ENCODE measurements around the gene SUMF1.

The SUMF1 gene

GRCh38 chr3:4507024-4507596 lies 40.0 kb upstream of the SUMF1 start:
- TF ChIP-seq RAD21 (IDR thresholded peaks at IDR 0.05; ENCODE audit: low read depth), result no peak
- no peak for TF ChIP-seq NFIC (IDR thresholded peaks at IDR 0.05)
- no peak for TF ChIP-seq YY1 (IDR thresholded peaks at IDR 0.05; ENCODE audit: low read depth)
- no peak for TF ChIP-seq REST (IDR thresholded peaks at IDR 0.05; ENCODE audit: low read depth)
- TF ChIP-seq TAF1 (IDR thresholded peaks at IDR 0.05; ENCODE audit: low read depth), result no peak
- TF ChIP-seq CREB1 (IDR thresholded peaks at IDR 0.05; ENCODE audit: low read depth), result no peak
- TF ChIP-seq EGR1 (IDR thresholded peaks at IDR 0.05), result no peak

- TF ChIP-seq CEBPB (IDR thresholded peaks at IDR 0.05), result no peak
- no peak for TF ChIP-seq RAD21 (IDR thresholded peaks at IDR 0.05; ENCODE audit: low read depth)
- TF ChIP-seq TAF1 (IDR thresholded peaks at IDR 0.05; ENCODE audit: low read depth), result no peak
- no peak for TF ChIP-seq ZBTB7A (IDR thresholded peaks at IDR 0.05; ENCODE audit: low read depth)
- no peak for TF ChIP-seq USF1 (IDR thresholded peaks at IDR 0.05)
- TF ChIP-seq TCF12 (IDR thresholded peaks at IDR 0.05; ENCODE audit: low read depth), result no peak
- no peak for TF ChIP-seq CREB1 (IDR thresholded peaks at IDR 0.05; ENCODE audit: low read depth)
- no peak for TF ChIP-seq TEAD4 (IDR thresholded peaks at IDR 0.05)
- no peak for TF ChIP-seq EP300 (IDR thresholded peaks at IDR 0.05; ENCODE audit: borderline replicate concordance)
- TF ChIP-seq FOXM1 (IDR thresholded peaks at IDR 0.05; ENCODE audit: borderline replicate concordance, low read depth), result no peak
- TF ChIP-seq MAX (IDR thresholded peaks at IDR 0.05), result no peak
- no peak for TF ChIP-seq YY1 (IDR thresholded peaks at IDR 0.05; ENCODE audit: low read depth)
- TF ChIP-seq NFIC (IDR thresholded peaks at IDR 0.05), result no peak
- TF ChIP-seq EGR1 (IDR thresholded peaks at IDR 0.05), result no peak
- no peak for TF ChIP-seq REST (IDR thresholded peaks at IDR 0.05; ENCODE audit: low read depth)
Measured at GRCh38 chr3:4506559-4507023, 39.5 kb upstream of the SUMF1 start.

- TF ChIP-seq CREB1 (IDR thresholded peaks at IDR 0.05; ENCODE audit: low read depth), result no peak
Measured at GRCh38 chr3:4505688-4506558, 38.9 kb upstream of the SUMF1 start.

GRCh38 chr3:4504340-4505261 lies 37.5 kb upstream of the SUMF1 start:
- TF ChIP-seq EGR1 (IDR thresholded peaks at IDR 0.05) (no peak), RAD21 (IDR thresholded peaks at IDR 0.05; ENCODE audit: low read depth) (no peak), TEAD4 (IDR thresholded peaks at IDR 0.05) (no peak), CREB1 (IDR thresholded peaks at IDR 0.05; ENCODE audit: low read depth) (no peak), NFIC (IDR thresholded peaks at IDR 0.05) (no peak), CEBPB (IDR thresholded peaks at IDR 0.05) (no peak), YY1 (IDR thresholded peaks at IDR 0.05; ENCODE audit: low read depth) (no peak), TAF1 (IDR thresholded peaks at IDR 0.05; ENCODE audit: low read depth) (no peak), TCF12 (IDR thresholded peaks at IDR 0.05; ENCODE audit: low read depth) (no peak), USF1 (IDR thresholded peaks at IDR 0.05) (no peak), REST (IDR thresholded peaks at IDR 0.05; ENCODE audit: low read depth) (no peak), EP300 (IDR thresholded peaks at IDR 0.05; ENCODE audit: borderline replicate concordance) (no peak), MAX (IDR thresholded peaks at IDR 0.05) (no peak), ZBTB7A (IDR thresholded peaks at IDR 0.05; ENCODE audit: low read depth) (no peak), FOXM1 (IDR thresholded peaks at IDR 0.05; ENCODE audit: borderline replicate concordance, low read depth) (no peak)

All from Ishikawa (cell line).